Measurements from ENCODE around the gene APOBEC3C.
"Not testable (repeated sequence)": the region's sequence is repeated elsewhere in the genome, so short reads cannot be mapped to it uniquely, and the experiment has no call there.

APOBEC3C gene

GRCh38 chr22:38981992-38982927 lies 31.8 kb upstream of the APOBEC3C start, which contains the start of gene APOBEC3B:
Gene APOBEC3B (plus strand): TSS chr22:38982347. CDS start chr22:38982454, 107 bp downstream.
- peak; percentile 84 for DNase-seq (ENCODE audit: low read depth)

- DNase-seq (ENCODE audit: low read depth) = no peak
Observed at GRCh38 chr22:38984224-38984623, 29.8 kb upstream of the APOBEC3C start.

GRCh38 chr22:38984784-38985757 lies 29.0 kb upstream of the APOBEC3C start:
- DNase-seq (ENCODE audit: low read depth) = not testable (repeated sequence)

GRCh38 chr22:38986629-38987028 lies 27.4 kb upstream of the APOBEC3C start:
- DNase-seq (ENCODE audit: low read depth) = no peak

- DNase-seq (ENCODE audit: low read depth) = no peak
Observed at GRCh38 chr22:38987171-38987895, 26.7 kb upstream of the APOBEC3C start.

- DNase-seq (ENCODE audit: low read depth) = no peak
Observed at GRCh38 chr22:38989466-38989865, 24.6 kb upstream of the APOBEC3C start.

- not testable (repeated sequence) for DNase-seq (ENCODE audit: low read depth)
Observed at GRCh38 chr22:38992871-38993371, 21.1 kb upstream of the APOBEC3C start.

GRCh38 chr22:38996105-38996504 lies 18.0 kb upstream of the APOBEC3C start:
- no peak for DNase-seq (ENCODE audit: low read depth)

GRCh38 chr22:38997518-38997917 lies 16.5 kb upstream of the APOBEC3C start:
- DNase-seq (ENCODE audit: low read depth) = no peak

- DNase-seq (ENCODE audit: low read depth) = peak; percentile 73
Observed at GRCh38 chr22:39003165-39003638, 10.9 kb upstream of the APOBEC3C start.

- no peak for DNase-seq (ENCODE audit: low read depth)
Observed at GRCh38 chr22:39007177-39007576, 6.9 kb upstream of the APOBEC3C start.

GRCh38 chr22:39008271-39008850 lies 5.7 kb upstream of the APOBEC3C start:
- not testable (repeated sequence) for DNase-seq (ENCODE audit: low read depth)

GRCh38 chr22:39010946-39011345 lies 3.1 kb upstream of the APOBEC3C start:
- DNase-seq (ENCODE audit: low read depth) = no peak

GRCh38 chr22:39012533-39013511 lies 1.2 kb upstream of the APOBEC3C start:
- DNase-seq (ENCODE audit: low read depth) = no peak

- DNase-seq (ENCODE audit: low read depth) = not testable (repeated sequence)
Observed at GRCh38 chr22:39013561-39013941, 506 bp upstream of the APOBEC3C start.

GRCh38 chr22:39014723-39015121 lies 665 bp downstream of the APOBEC3C start:
- not testable (repeated sequence) for DNase-seq (ENCODE audit: low read depth)

GRCh38 chr22:39016592-39016991 lies 2.5 kb downstream of the APOBEC3C start:
- no peak for DNase-seq (ENCODE audit: low read depth)

GRCh38 chr22:39017596-39018365 lies 3.7 kb downstream of the APOBEC3C start:
- no peak for DNase-seq (ENCODE audit: low read depth)

All from HS-5 (cell line).